IMR-90 (cell line): Measurements from ENCODE around the gene IDI2.

Experiments used
- BHLHE40 ChIP-seq: fragments of 150-350 bp; IDR thresholded peaks from 2 replicates; pipeline ENCODE4 v1.6.1; 2016; ENCODE audit warnings: mild to moderate bottlenecking, low read depth, low read length
- CEBPB ChIP-seq: IDR thresholded peaks from 2 replicates; pipeline ENCODE4 v1.6.1; 2012; ENCODE audit warnings: low read depth, low read length, improper control_type of control experiment
- CHD1 ChIP-seq: IDR thresholded peaks from 2 replicates; pipeline ENCODE4 v1.6.1; 2012; ENCODE audit warnings: low read depth, low read length, improper control_type of control experiment
- MAZ ChIP-seq: IDR thresholded peaks from 2 replicates; pipeline ENCODE4 v1.6.1; 2012; ENCODE audit warnings: low read depth, mild to moderate bottlenecking, low read length, improper control_type of control experiment, moderate library complexity, borderline replicate concordance
- MXI1 ChIP-seq: IDR thresholded peaks from 2 replicates; pipeline ENCODE4 v1.6.1; 2012; ENCODE audit warnings: low read depth, mild to moderate bottlenecking, low read length, moderate library complexity, borderline replicate concordance
- NFE2L2 ChIP-seq: fragments of 150-350 bp; IDR thresholded peaks from 2 replicates; pipeline ENCODE4 v1.6.1; 2016; ENCODE audit warnings: low read depth, mild to moderate bottlenecking, low read length
- POLR2A ChIP-seq: IDR thresholded peaks from 2 replicates; pipeline ENCODE4 v1.6.1; 2012; ENCODE audit warnings: mild to moderate bottlenecking, low read depth, low read length
- RAD21 ChIP-seq: IDR thresholded peaks from 2 replicates; pipeline ENCODE4 v1.6.1; 2012; ENCODE audit warnings: low read length, improper control_type of control experiment
- RFX5 ChIP-seq: IDR thresholded peaks from 2 replicates; pipeline ENCODE4 v1.8.0; 2012; ENCODE audit warnings: low read depth, mild to moderate bottlenecking, low read length, moderate library complexity
- TF ChIP-seq, protein P1 (sequence below): conservative IDR thresholded peaks from 2 replicates; pipeline ENCODE4 v1.5.1; 2012; ENCODE audit warnings: mild to moderate bottlenecking, low read depth, low read length, improper control_type of control experiment
- TF ChIP-seq, protein P2 (sequence below): fragments of 150-350 bp; IDR thresholded peaks from 2 replicates; pipeline ENCODE4 v1.6.1; 2017; ENCODE audit warnings: mild to moderate bottlenecking, antibody characterized with exemption, low read length, low read depth
- TF ChIP-seq, protein P3 (sequence below): fragments of 150-350 bp; IDR thresholded peaks from 2 replicates; pipeline ENCODE4 v1.6.1; 2016; ENCODE audit warnings: low read depth, mild to moderate bottlenecking, low read length, moderate library complexity, borderline replicate concordance

DNA sequence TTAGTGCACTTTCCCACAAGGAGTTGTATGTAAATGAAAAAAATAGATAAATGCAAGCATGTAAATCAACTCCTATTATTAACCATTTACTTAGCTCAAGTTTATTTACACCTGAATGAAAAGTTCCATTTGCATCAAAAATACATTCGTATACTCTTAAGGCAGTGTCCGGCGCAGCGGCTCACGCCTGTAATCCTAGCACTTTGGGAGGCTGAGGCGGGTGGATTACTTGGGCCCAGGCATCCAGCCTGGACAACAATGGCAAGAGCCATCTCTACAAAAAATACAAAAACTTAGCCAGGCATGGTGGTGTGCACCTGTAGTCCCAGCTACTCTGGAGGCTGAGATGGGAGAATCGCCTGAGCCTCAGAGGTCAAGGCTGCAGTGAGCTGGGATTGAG, 4.2 kb upstream of the IDI2 start:
- TF ChIP-seq, protein P1, sequence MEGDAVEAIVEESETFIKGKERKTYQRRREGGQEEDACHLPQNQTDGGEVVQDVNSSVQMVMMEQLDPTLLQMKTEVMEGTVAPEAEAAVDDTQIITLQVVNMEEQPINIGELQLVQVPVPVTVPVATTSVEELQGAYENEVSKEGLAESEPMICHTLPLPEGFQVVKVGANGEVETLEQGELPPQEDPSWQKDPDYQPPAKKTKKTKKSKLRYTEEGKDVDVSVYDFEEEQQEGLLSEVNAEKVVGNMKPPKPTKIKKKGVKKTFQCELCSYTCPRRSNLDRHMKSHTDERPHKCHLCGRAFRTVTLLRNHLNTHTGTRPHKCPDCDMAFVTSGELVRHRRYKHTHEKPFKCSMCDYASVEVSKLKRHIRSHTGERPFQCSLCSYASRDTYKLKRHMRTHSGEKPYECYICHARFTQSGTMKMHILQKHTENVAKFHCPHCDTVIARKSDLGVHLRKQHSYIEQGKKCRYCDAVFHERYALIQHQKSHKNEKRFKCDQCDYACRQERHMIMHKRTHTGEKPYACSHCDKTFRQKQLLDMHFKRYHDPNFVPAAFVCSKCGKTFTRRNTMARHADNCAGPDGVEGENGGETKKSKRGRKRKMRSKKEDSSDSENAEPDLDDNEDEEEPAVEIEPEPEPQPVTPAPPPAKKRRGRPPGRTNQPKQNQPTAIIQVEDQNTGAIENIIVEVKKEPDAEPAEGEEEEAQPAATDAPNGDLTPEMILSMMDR: no peak
- no peak for TF ChIP-seq MAZ
- no peak for TF ChIP-seq NFE2L2
- no peak for TF ChIP-seq MXI1
- no peak for TF ChIP-seq CHD1
- TF ChIP-seq RFX5: no peak
- TF ChIP-seq, protein P2, sequence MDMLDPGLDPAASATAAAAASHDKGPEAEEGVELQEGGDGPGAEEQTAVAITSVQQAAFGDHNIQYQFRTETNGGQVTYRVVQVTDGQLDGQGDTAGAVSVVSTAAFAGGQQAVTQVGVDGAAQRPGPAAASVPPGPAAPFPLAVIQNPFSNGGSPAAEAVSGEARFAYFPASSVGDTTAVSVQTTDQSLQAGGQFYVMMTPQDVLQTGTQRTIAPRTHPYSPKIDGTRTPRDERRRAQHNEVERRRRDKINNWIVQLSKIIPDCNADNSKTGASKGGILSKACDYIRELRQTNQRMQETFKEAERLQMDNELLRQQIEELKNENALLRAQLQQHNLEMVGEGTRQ: no peak
- TF ChIP-seq, protein P3, sequence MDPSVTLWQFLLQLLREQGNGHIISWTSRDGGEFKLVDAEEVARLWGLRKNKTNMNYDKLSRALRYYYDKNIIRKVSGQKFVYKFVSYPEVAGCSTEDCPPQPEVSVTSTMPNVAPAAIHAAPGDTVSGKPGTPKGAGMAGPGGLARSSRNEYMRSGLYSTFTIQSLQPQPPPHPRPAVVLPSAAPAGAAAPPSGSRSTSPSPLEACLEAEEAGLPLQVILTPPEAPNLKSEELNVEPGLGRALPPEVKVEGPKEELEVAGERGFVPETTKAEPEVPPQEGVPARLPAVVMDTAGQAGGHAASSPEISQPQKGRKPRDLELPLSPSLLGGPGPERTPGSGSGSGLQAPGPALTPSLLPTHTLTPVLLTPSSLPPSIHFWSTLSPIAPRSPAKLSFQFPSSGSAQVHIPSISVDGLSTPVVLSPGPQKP: no peak
- no peak for TF ChIP-seq BHLHE40
- TF ChIP-seq RAD21: no peak
- no peak for TF ChIP-seq POLR2A
- TF ChIP-seq CEBPB: no peak
